GM12878 (cell line): ENCODE results near the gene SPN. TPM values are rescaled to one million over a fixed set of nuclear protein-coding genes. Genes with fewer than 3 reads are reported as not detected.
A peak's percentile ranks its signal among the peaks of the same experiment; 100 is the strongest.

Experiments
- BACH1 ChIP-seq: fragments of 450-650 bp; IDR thresholded peaks from 2 replicates; pipeline ENCODE4 v1.6.1; 2017; ENCODE audit warnings: mild to moderate bottlenecking, borderline replicate concordance
- CBFB ChIP-seq: IDR thresholded peaks from 2 replicates; pipeline ENCODE4 v1.6.1; 2016; ENCODE audit warnings: antibody characterized with exemption, low read depth
- EZH2 ChIP-seq: IDR thresholded peaks from 2 replicates; pipeline ENCODE4 v1.6.1; 2012; ENCODE audit warnings: low read depth, mild to moderate bottlenecking, control low read depth, inconsistent platforms, low read length, borderline replicate concordance; ENCODE audit not compliant: control insufficient read depth
- MEF2B ChIP-seq: fragments of 450-650 bp; IDR thresholded peaks from 2 replicates; pipeline ENCODE4 v1.6.1; 2018; ENCODE audit warnings: mild to moderate bottlenecking, moderate library complexity; ENCODE audit not compliant: partially characterized antibody, poor library complexity, severe bottlenecking
- MTA3 ChIP-seq: IDR thresholded peaks from 2 replicates; pipeline ENCODE4 v1.6.1; 2012; ENCODE audit warnings: low read length, inconsistent platforms, borderline replicate concordance
- NFIC ChIP-seq: IDR thresholded peaks from 2 replicates; pipeline ENCODE4 v1.6.1; 2012; ENCODE audit warnings: low read depth, mild to moderate bottlenecking, inconsistent platforms, low read length, moderate library complexity
- POLR2A ChIP-seq: IDR thresholded peaks from 2 replicates; pipeline ENCODE4 v1.6.1; 2011; ENCODE audit warnings: low read depth, mild to moderate bottlenecking, low read length
- POLR2AphosphoS5 ChIP-seq: IDR thresholded peaks from 2 replicates; pipeline ENCODE4 v1.6.1; 2011; ENCODE audit warnings: mild to moderate bottlenecking, low read length, inconsistent platforms
- RB1 ChIP-seq: fragments of 450-650 bp; formaldehyde crosslinking; IDR thresholded peaks from 2 replicates; pipeline ENCODE4 v1.6.1; 2017; ENCODE audit warnings: mild to moderate bottlenecking, borderline replicate concordance
- SMARCA5 ChIP-seq: fragments of 450-650 bp; IDR thresholded peaks from 2 replicates; pipeline ENCODE4 v1.6.1; 2017; ENCODE audit warnings: mild to moderate bottlenecking
- SUPT20H ChIP-seq: IDR thresholded peaks from 2 replicates; pipeline ENCODE4 v1.6.1; 2011; ENCODE audit warnings: low read depth, mild to moderate bottlenecking, low read length, moderate library complexity, borderline replicate concordance; ENCODE audit not compliant: control insufficient read depth
- ZSCAN29 ChIP-seq: fragments of 450-650 bp; IDR thresholded peaks from 2 replicates; pipeline ENCODE4 v1.6.1; 2017; ENCODE audit warnings: mild to moderate bottlenecking, moderate library complexity
- ZZZ3 ChIP-seq: IDR thresholded peaks from 2 replicates; pipeline ENCODE4 v1.6.1; 2011; ENCODE audit warnings: low read depth; ENCODE audit not compliant: control insufficient read depth, insufficient read length
- polyA plus RNA-seq, 11 experiments: library from polyadenylated mRNA; depleted of rRNA in 4 of 11; unstranded in 6 of 11; stranded (reverse) in 5 of 11; fragments of >200 nt; fragmentation: Nextera tagmentation in 4 of 11; fragmentation: Illumina TruSeq in 1 of 11; extraction: Ambion mirVana in 4 of 11; extraction: Trizol in 1 of 11; gene quantifications; 1 replicate in 1 of 11; 2 replicates in 10 of 11; pipeline versions ENCODE4 v1.2.1 to v1.2.3, GENCODE V29; 2011 to 2016; ENCODE audit warnings: inconsistent platforms in 2 of 11, missing spikeins in 2 of 11, low read depth in 1 of 11
- total RNA-seq, 4 experiments: library from RNA; depleted of rRNA in 3 of 4; stranded (reverse); fragments of >200 nt in 3 of 4; fragmentation: Illumina TruSeq in 1 of 4; extraction: Trizol in 1 of 4; gene quantifications; 2 replicates each; pipeline versions ENCODE4 v1.2.1 to v1.2.3, GENCODE V29; 2013 to 2021
- TF ChIP-seq, protein P1 (sequence below): fragments of 450-650 bp; IDR thresholded peaks from 2 replicates; pipeline ENCODE4 v1.6.1; 2017; ENCODE audit warnings: mild to moderate bottlenecking, moderate library complexity
- TF ChIP-seq, protein P2 (sequence below): IDR thresholded peaks from 2 replicates; pipeline ENCODE4 v1.6.1; 2012; ENCODE audit warnings: low read length, inconsistent platforms
- TF ChIP-seq, protein P3 (sequence below): IDR thresholded peaks from 2 replicates; pipeline ENCODE4 v1.6.1; 2012; ENCODE audit warnings: low read depth, low read length, improper control_type of control experiment
- TF ChIP-seq, protein P4 (sequence below): fragments of 450-650 bp; IDR thresholded peaks from 2 replicates; pipeline ENCODE4 v1.6.1; 2017; ENCODE audit warnings: mild to moderate bottlenecking, moderate library complexity
- TF ChIP-seq, protein P5 (sequence below): fragments of 450-650 bp; IDR thresholded peaks from 2 replicates; pipeline ENCODE4 v1.6.1; 2016; ENCODE audit warnings: mild to moderate bottlenecking

The SPN gene
- total and polyA plus RNA-seq, 10 of the 15 experiments (the other 5 are each of a cell fraction or from before 2014, with no cell fraction given) = 16.2 to 173 (median 92.7) TPM

DNA sequence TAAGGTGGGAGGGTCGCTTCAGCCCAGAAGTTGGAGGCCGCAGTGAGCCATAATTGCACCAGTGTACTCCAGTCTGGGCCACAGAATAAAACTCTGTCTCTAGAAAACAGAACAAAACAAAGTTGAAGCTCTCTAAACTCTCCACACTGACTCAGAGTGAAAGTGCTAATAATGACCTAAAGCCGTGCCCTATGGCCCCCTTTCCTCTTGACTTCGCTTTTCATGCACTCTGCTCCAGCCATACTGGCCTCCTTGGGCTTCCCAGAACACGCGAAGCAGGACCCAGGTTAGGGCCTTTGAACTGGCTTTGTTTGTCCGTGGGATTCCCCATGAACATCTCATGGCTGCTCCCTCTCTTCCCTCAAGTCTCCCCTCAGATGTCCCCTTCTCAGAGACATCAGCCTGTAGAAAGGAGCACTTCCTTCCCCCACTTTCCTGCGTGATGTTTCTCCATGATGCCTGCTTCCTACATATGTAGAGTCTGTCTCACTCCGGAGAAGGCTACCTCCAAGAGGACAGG lies 18.6 kb upstream of the SPN start (continued):
- TF ChIP-seq BACH1 (peak; percentile 50; the same call in 1 of the 2 replicates), CBFB (peak; percentile 12; the same call in 1 of the 2 replicates), POLR2AphosphoS5 (no peak; the same call in 1 of the 2 replicates), SMARCA5 (0 out of 2 replicates have a peak, but pooled peaks have one; percentile 34), ZZZ3 (no peak), MEF2B (peak; percentile 63), MTA3 (peak; percentile 81; the same call in 1 of the 2 replicates), EZH2 (no peak), RB1 (no peak), ZSCAN29 (peak; percentile 62; the same call in 1 of the 2 replicates), SUPT20H (no peak), POLR2A (no peak; the same call in 1 of the 2 replicates), NFIC (peak; percentile 60; the same call in 1 of the 2 replicates)
- TF ChIP-seq, protein P1, sequence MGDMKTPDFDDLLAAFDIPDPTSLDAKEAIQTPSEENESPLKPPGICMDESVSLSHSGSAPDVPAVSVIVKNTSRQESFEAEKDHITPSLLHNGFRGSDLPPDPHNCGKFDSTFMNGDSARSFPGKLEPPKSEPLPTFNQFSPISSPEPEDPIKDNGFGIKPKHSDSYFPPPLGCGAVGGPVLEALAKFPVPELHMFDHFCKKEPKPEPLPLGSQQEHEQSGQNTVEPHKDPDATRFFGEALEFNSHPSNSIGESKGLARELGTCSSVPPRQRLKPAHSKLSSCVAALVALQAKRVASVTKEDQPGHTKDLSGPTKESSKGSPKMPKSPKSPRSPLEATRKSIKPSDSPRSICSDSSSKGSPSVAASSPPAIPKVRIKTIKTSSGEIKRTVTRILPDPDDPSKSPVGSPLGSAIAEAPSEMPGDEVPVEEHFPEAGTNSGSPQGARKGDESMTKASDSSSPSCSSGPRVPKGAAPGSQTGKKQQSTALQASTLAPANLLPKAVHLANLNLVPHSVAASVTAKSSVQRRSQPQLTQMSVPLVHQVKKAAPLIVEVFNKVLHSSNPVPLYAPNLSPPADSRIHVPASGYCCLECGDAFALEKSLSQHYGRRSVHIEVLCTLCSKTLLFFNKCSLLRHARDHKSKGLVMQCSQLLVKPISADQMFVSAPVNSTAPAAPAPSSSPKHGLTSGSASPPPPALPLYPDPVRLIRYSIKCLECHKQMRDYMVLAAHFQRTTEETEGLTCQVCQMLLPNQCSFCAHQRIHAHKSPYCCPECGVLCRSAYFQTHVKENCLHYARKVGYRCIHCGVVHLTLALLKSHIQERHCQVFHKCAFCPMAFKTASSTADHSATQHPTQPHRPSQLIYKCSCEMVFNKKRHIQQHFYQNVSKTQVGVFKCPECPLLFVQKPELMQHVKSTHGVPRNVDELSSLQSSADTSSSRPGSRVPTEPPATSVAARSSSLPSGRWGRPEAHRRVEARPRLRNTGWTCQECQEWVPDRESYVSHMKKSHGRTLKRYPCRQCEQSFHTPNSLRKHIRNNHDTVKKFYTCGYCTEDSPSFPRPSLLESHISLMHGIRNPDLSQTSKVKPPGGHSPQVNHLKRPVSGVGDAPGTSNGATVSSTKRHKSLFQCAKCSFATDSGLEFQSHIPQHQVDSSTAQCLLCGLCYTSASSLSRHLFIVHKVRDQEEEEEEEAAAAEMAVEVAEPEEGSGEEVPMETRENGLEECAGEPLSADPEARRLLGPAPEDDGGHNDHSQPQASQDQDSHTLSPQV = 0 out of 2 replicates have a peak, but pooled peaks have one; percentile 38
- TF ChIP-seq, protein P2, sequence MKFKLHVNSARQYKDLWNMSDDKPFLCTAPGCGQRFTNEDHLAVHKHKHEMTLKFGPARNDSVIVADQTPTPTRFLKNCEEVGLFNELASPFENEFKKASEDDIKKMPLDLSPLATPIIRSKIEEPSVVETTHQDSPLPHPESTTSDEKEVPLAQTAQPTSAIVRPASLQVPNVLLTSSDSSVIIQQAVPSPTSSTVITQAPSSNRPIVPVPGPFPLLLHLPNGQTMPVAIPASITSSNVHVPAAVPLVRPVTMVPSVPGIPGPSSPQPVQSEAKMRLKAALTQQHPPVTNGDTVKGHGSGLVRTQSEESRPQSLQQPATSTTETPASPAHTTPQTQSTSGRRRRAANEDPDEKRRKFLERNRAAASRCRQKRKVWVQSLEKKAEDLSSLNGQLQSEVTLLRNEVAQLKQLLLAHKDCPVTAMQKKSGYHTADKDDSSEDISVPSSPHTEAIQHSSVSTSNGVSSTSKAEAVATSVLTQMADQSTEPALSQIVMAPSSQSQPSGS = peak; percentile 80
- TF ChIP-seq, protein P3, sequence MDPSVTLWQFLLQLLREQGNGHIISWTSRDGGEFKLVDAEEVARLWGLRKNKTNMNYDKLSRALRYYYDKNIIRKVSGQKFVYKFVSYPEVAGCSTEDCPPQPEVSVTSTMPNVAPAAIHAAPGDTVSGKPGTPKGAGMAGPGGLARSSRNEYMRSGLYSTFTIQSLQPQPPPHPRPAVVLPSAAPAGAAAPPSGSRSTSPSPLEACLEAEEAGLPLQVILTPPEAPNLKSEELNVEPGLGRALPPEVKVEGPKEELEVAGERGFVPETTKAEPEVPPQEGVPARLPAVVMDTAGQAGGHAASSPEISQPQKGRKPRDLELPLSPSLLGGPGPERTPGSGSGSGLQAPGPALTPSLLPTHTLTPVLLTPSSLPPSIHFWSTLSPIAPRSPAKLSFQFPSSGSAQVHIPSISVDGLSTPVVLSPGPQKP = no peak
- TF ChIP-seq, protein P4, sequence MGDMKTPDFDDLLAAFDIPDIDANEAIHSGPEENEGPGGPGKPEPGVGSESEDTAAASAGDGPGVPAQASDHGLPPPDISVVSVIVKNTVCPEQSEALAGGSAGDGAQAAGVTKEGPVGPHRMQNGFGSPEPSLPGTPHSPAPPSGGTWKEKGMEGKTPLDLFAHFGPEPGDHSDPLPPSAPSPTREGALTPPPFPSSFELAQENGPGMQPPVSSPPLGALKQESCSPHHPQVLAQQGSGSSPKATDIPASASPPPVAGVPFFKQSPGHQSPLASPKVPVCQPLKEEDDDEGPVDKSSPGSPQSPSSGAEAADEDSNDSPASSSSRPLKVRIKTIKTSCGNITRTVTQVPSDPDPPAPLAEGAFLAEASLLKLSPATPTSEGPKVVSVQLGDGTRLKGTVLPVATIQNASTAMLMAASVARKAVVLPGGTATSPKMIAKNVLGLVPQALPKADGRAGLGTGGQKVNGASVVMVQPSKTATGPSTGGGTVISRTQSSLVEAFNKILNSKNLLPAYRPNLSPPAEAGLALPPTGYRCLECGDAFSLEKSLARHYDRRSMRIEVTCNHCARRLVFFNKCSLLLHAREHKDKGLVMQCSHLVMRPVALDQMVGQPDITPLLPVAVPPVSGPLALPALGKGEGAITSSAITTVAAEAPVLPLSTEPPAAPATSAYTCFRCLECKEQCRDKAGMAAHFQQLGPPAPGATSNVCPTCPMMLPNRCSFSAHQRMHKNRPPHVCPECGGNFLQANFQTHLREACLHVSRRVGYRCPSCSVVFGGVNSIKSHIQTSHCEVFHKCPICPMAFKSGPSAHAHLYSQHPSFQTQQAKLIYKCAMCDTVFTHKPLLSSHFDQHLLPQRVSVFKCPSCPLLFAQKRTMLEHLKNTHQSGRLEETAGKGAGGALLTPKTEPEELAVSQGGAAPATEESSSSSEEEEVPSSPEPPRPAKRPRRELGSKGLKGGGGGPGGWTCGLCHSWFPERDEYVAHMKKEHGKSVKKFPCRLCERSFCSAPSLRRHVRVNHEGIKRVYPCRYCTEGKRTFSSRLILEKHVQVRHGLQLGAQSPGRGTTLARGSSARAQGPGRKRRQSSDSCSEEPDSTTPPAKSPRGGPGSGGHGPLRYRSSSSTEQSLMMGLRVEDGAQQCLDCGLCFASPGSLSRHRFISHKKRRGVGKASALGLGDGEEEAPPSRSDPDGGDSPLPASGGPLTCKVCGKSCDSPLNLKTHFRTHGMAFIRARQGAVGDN = peak; percentile 96
- TF ChIP-seq, protein P5, sequence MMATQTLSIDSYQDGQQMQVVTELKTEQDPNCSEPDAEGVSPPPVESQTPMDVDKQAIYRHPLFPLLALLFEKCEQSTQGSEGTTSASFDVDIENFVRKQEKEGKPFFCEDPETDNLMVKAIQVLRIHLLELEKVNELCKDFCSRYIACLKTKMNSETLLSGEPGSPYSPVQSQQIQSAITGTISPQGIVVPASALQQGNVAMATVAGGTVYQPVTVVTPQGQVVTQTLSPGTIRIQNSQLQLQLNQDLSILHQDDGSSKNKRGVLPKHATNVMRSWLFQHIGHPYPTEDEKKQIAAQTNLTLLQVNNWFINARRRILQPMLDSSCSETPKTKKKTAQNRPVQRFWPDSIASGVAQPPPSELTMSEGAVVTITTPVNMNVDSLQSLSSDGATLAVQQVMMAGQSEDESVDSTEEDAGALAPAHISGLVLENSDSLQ = no peak
